ENCODE data around the gene PTPRK. TPM values are rescaled to one million over a fixed set of nuclear protein-coding genes. Genes with fewer than 3 reads are reported as not detected.

Gene PTPRK
- total and polyA plus RNA-seq, 2 of the 8 experiments (the other 6 are each of a cell fraction or from before 2014, with no cell fraction given) = 11.4 to 47.3 TPM

DNA sequence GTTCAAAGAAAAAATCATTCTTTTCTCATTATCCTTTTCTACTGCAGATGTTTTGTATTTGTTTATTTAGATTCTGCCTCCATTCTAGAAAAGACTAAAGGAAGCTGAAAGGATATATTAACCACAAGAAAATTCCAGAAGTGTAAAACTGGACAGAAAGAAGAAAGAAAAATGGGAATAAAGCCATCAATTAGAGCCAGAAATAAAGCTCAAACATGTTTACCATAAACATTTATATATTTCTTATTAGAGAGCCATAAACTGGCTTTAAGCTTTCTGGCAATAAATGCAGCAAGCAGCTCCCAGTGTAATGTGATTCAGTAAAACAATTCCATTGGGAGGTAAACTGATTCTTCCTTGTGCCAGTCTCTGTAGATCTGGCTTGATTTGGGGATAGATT lies 244.1 kb downstream of the PTPRK start (continued):
- TF ChIP-seq, protein P1, sequence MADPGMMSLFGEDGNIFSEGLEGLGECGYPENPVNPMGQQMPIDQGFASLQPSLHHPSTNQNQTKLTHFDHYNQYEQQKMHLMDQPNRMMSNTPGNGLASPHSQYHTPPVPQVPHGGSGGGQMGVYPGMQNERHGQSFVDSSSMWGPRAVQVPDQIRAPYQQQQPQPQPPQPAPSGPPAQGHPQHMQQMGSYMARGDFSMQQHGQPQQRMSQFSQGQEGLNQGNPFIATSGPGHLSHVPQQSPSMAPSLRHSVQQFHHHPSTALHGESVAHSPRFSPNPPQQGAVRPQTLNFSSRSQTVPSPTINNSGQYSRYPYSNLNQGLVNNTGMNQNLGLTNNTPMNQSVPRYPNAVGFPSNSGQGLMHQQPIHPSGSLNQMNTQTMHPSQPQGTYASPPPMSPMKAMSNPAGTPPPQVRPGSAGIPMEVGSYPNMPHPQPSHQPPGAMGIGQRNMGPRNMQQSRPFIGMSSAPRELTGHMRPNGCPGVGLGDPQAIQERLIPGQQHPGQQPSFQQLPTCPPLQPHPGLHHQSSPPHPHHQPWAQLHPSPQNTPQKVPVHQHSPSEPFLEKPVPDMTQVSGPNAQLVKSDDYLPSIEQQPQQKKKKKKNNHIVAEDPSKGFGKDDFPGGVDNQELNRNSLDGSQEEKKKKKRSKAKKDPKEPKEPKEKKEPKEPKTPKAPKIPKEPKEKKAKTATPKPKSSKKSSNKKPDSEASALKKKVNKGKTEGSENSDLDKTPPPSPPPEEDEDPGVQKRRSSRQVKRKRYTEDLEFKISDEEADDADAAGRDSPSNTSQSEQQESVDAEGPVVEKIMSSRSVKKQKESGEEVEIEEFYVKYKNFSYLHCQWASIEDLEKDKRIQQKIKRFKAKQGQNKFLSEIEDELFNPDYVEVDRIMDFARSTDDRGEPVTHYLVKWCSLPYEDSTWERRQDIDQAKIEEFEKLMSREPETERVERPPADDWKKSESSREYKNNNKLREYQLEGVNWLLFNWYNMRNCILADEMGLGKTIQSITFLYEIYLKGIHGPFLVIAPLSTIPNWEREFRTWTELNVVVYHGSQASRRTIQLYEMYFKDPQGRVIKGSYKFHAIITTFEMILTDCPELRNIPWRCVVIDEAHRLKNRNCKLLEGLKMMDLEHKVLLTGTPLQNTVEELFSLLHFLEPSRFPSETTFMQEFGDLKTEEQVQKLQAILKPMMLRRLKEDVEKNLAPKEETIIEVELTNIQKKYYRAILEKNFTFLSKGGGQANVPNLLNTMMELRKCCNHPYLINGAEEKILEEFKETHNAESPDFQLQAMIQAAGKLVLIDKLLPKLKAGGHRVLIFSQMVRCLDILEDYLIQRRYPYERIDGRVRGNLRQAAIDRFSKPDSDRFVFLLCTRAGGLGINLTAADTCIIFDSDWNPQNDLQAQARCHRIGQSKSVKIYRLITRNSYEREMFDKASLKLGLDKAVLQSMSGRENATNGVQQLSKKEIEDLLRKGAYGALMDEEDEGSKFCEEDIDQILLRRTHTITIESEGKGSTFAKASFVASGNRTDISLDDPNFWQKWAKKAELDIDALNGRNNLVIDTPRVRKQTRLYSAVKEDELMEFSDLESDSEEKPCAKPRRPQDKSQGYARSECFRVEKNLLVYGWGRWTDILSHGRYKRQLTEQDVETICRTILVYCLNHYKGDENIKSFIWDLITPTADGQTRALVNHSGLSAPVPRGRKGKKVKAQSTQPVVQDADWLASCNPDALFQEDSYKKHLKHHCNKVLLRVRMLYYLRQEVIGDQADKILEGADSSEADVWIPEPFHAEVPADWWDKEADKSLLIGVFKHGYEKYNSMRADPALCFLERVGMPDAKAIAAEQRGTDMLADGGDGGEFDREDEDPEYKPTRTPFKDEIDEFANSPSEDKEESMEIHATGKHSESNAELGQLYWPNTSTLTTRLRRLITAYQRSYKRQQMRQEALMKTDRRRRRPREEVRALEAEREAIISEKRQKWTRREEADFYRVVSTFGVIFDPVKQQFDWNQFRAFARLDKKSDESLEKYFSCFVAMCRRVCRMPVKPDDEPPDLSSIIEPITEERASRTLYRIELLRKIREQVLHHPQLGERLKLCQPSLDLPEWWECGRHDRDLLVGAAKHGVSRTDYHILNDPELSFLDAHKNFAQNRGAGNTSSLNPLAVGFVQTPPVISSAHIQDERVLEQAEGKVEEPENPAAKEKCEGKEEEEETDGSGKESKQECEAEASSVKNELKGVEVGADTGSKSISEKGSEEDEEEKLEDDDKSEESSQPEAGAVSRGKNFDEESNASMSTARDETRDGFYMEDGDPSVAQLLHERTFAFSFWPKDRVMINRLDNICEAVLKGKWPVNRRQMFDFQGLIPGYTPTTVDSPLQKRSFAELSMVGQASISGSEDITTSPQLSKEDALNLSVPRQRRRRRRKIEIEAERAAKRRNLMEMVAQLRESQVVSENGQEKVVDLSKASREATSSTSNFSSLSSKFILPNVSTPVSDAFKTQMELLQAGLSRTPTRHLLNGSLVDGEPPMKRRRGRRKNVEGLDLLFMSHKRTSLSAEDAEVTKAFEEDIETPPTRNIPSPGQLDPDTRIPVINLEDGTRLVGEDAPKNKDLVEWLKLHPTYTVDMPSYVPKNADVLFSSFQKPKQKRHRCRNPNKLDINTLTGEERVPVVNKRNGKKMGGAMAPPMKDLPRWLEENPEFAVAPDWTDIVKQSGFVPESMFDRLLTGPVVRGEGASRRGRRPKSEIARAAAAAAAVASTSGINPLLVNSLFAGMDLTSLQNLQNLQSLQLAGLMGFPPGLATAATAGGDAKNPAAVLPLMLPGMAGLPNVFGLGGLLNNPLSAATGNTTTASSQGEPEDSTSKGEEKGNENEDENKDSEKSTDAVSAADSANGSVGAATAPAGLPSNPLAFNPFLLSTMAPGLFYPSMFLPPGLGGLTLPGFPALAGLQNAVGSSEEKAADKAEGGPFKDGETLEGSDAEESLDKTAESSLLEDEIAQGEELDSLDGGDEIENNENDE (IDR thresholded peaks at IDR 0.05; ENCODE audit: insufficient replicate concordance, low read length) = no peak
- TF ChIP-seq CTBP2 (IDR thresholded peaks at IDR 0.05; ENCODE audit: borderline replicate concordance, insufficient read depth, insufficient read length, low read length) = no peak
